ENCODE results near the gene RASSF4. TPM values are rescaled to one million over a fixed set of nuclear protein-coding genes. Genes with fewer than 3 reads are reported as not detected.
A peak's percentile ranks its signal among the peaks of the same experiment; 100 is the strongest.

Gene RASSF4
- total RNA-seq, 1 experiment from 2014 or later = 2.8 TPM

GRCh38 chr10:44927352-44927751 lies 32.2 kb upstream of the RASSF4 start:
- H3K9me3 ChIP-seq (ENCODE audit: control insufficient read depth in 1 of 2, insufficient read depth in 1 of 2, low read depth in 1 of 2, low read length in 2 of 2) = no peaks in the 10 kb centered on the region
- H3K4me3 ChIP-seq (replicated peaks in 1 of 2; ENCODE audit: low read depth in 1 of 2, low read length in 2 of 2) = no peak overlapping the region
- 0 out of 2 replicates have a peak, but pooled peaks have one; percentile 14 for ATAC-seq
- H4K20me1 ChIP-seq (ENCODE audit: insufficient read depth) = no peaks in the 10 kb centered on the region
- H3K9me2 ChIP-seq (ENCODE audit: insufficient read depth) = no peaks in the 10 kb centered on the region; the same call in 1 of the 2 replicates
- TF ChIP-seq REST (IDR thresholded peaks at IDR 0.05; ENCODE audit: low read depth) (no peak), POLR2AphosphoS5 (IDR thresholded peaks at IDR 0.05; ENCODE audit: low read depth, low read length) (no peak), ATF3 (IDR thresholded peaks at IDR 0.05) (no peak), RAD21 (IDR thresholded peaks at IDR 0.05; ENCODE audit: low read depth) (no peak), JUND (IDR thresholded peaks at IDR 0.05) (no peak), SP1 (IDR thresholded peaks at IDR 0.05; ENCODE audit: low read depth) (no peak)
- DNase-seq (ENCODE audit: low read depth, low spot score) = no peak
- no peak overlapping the region for H3K9ac ChIP-seq (ENCODE audit: low read length)
- intact Hi-C loops (cut with micrococcal nuclease) = no loop called here
- H3K4me2 ChIP-seq (ENCODE audit: low read length) = no peak overlapping the region
- H3K36me3 ChIP-seq (ENCODE audit: control insufficient read depth in 1 of 2, insufficient read depth in 2 of 2, low read length in 2 of 2) = no peaks in the 10 kb centered on the region
- POLR2A ChIA-PET = no interaction called here
- BruUV-seq (replicated peaks) = no TSS peak
- RAD21 ChIA-PET (ENCODE audit: low non-redundant PET in 1 of 2, low total read pairs in 2 of 2, uncharacterized antibody in 2 of 2, unreplicated experiment in 2 of 2) = no interaction called here
- CTCF ChIA-PET = no interaction called here
- no peaks in the 10 kb centered on the region for H3K79me2 ChIP-seq (ENCODE audit: insufficient read depth, low read length)
- H2AFZ ChIP-seq (ENCODE audit: low read depth, low read length, poor library complexity, severe bottlenecking) = no peak overlapping the region
- no peaks in the 10 kb centered on the region for H3K4me1 ChIP-seq (ENCODE audit: control insufficient read depth in 1 of 2, insufficient read depth in 2 of 2, low read length in 2 of 2)
- H3K27ac ChIP-seq (ENCODE audit: low read depth, low read length) = no peak overlapping the region
- H3K27me3 ChIP-seq (ENCODE audit: insufficient read depth, low read length) = no peaks in the 10 kb centered on the region

- no peaks in the 10 kb centered on the region for H3K79me2 ChIP-seq (ENCODE audit: insufficient read depth, low read length)
- no peaks in the 10 kb centered on the region for H3K4me1 ChIP-seq (ENCODE audit: control insufficient read depth in 1 of 2, insufficient read depth in 2 of 2, low read length in 2 of 2)
- BruUV-seq (replicated peaks) = no TSS peak
- DNase-seq (ENCODE audit: low read depth, low spot score) = no peak
- no peaks in the 10 kb centered on the region for H3K36me3 ChIP-seq (ENCODE audit: control insufficient read depth in 1 of 2, insufficient read depth in 2 of 2, low read length in 2 of 2)
- no peak overlapping the region for H2AFZ ChIP-seq (ENCODE audit: low read depth, low read length, poor library complexity, severe bottlenecking)
- no peak overlapping the region for H3K4me3 ChIP-seq (replicated peaks in 1 of 2; ENCODE audit: low read depth in 1 of 2, low read length in 2 of 2)
- H3K27ac ChIP-seq (ENCODE audit: low read depth, low read length) = no peak overlapping the region
- no peaks in the 10 kb centered on the region for H3K9me3 ChIP-seq (ENCODE audit: control insufficient read depth in 1 of 2, insufficient read depth in 1 of 2, low read depth in 1 of 2, low read length in 2 of 2)
- no peak for ATAC-seq
- RAD21 ChIA-PET (ENCODE audit: low non-redundant PET in 1 of 2, low total read pairs in 2 of 2, uncharacterized antibody in 2 of 2, unreplicated experiment in 2 of 2) = no interaction called here
- POLR2A ChIA-PET = no interaction called here
- no peaks in the 10 kb centered on the region; the same call in 1 of the 2 replicates for H3K9me2 ChIP-seq (ENCODE audit: insufficient read depth)
- H3K4me2 ChIP-seq (ENCODE audit: low read length) = no peak overlapping the region
- CTCF ChIA-PET = no interaction called here
- H4K20me1 ChIP-seq (ENCODE audit: insufficient read depth) = no peaks in the 10 kb centered on the region
- TF ChIP-seq CBX3 (IDR thresholded peaks at IDR 0.05; ENCODE audit: low read depth) = no peak
- no peak for TF ChIP-seq POLR2A (IDR thresholded peaks at IDR 0.05; ENCODE audit: borderline replicate concordance, extremely low read depth, insufficient read depth, insufficient read length)
- no peak for TF ChIP-seq TCF7L2 (IDR thresholded peaks at IDR 0.05; ENCODE audit: borderline replicate concordance, extremely low read depth, insufficient read depth, insufficient read length)
- no peak for TF ChIP-seq SRF (IDR thresholded peaks at IDR 0.05; ENCODE audit: low read depth)
- no peak for TF ChIP-seq JUND (IDR thresholded peaks at IDR 0.05)
- no peak for TF ChIP-seq ELF1 (IDR thresholded peaks at IDR 0.05; ENCODE audit: borderline replicate concordance, low read depth)
- no peak for TF ChIP-seq CEBPB (IDR thresholded peaks at IDR 0.05; ENCODE audit: low read depth)
- no peak for TF ChIP-seq EGR1 (IDR thresholded peaks at IDR 0.05; ENCODE audit: low read depth)
- TF ChIP-seq ZFX (IDR thresholded peaks at IDR 0.05) = no peak
- TF ChIP-seq FOSL1 (IDR thresholded peaks at IDR 0.05; ENCODE audit: low read depth) = no peak
- TF ChIP-seq EZH2phosphoT487 (IDR thresholded peaks at IDR 0.05; ENCODE audit: borderline replicate concordance) = no peak
- TF ChIP-seq CTCF (IDR thresholded peaks at IDR 0.05 in 2 of 3, conservative IDR thresholded peaks at IDR 0.05 in 1 of 3; ENCODE audit: borderline replicate concordance in 1 of 3, insufficient read depth in 1 of 3, low read depth in 2 of 3, low read length in 2 of 3) = no peak
- no peaks in the 10 kb centered on the region for H3K27me3 ChIP-seq (ENCODE audit: insufficient read depth, low read length)
- intact Hi-C loops (cut with micrococcal nuclease) = no loop called here
- H3K9ac ChIP-seq (ENCODE audit: low read length) = no peak overlapping the region
Observed at GRCh38 chr10:44928462-44928861, 31.1 kb upstream of the RASSF4 start.
